GM15510 (cell line): ENCODE results near the gene DNAH10.

ENCODE experiments used
- POLR2A ChIP-seq: IDR thresholded peaks from 3 replicates; pipeline ENCODE4 v1.6.1; 2011; ENCODE audit warnings: borderline replicate concordance; ENCODE audit not compliant: insufficient read length; ENCODE audit errors: extremely low read depth

Gene DNAH10

GRCh38 chr12:123763093-123763492, 992 bp downstream of the DNAH10 start:
- TF ChIP-seq POLR2A, result no peak

GRCh38 chr12:123764109-123764508, 2.0 kb downstream of the DNAH10 start:
- no peak for TF ChIP-seq POLR2A

GRCh38 chr12:123765504-123766035, 3.5 kb downstream of the DNAH10 start:
- TF ChIP-seq POLR2A, result no peak

- TF ChIP-seq POLR2A, result no peak
Measured at GRCh38 chr12:123767613-123768012, 5.5 kb downstream of the DNAH10 start.

- TF ChIP-seq POLR2A, result no peak
Measured at GRCh38 chr12:123771261-123771660, 9.2 kb downstream of the DNAH10 start.

- TF ChIP-seq POLR2A, result no peak
Measured at GRCh38 chr12:123772074-123772473, 10.0 kb downstream of the DNAH10 start.

GRCh38 chr12:123773375-123773774, 11.3 kb downstream of the DNAH10 start:
- TF ChIP-seq POLR2A, result no peak

- no peak for TF ChIP-seq POLR2A
Measured at GRCh38 chr12:123779551-123779950, 17.4 kb downstream of the DNAH10 start.

GRCh38 chr12:123782997-123783792, 21.1 kb downstream of the DNAH10 start:
- no peak for TF ChIP-seq POLR2A

GRCh38 chr12:123787466-123787865, 25.4 kb downstream of the DNAH10 start:
- no peak for TF ChIP-seq POLR2A

- TF ChIP-seq POLR2A, result no peak
Measured at GRCh38 chr12:123788541-123788940, 26.4 kb downstream of the DNAH10 start.

GRCh38 chr12:123790905-123791467, 28.9 kb downstream of the DNAH10 start:
- no peak for TF ChIP-seq POLR2A

GRCh38 chr12:123794027-123794426, 31.9 kb downstream of the DNAH10 start:
- no peak for TF ChIP-seq POLR2A

GRCh38 chr12:123798518-123798917, 36.4 kb downstream of the DNAH10 start:
- no peak for TF ChIP-seq POLR2A

GRCh38 chr12:123799227-123799626, 37.1 kb downstream of the DNAH10 start:
- no peak for TF ChIP-seq POLR2A
